ENCODE results near the gene CCDC91. TPM values are rescaled to one million over a fixed set of nuclear protein-coding genes. Genes with fewer than 3 reads are reported as not detected.

The CCDC91 gene
- total and polyA plus RNA-seq, 2 of the 4 experiments (the other 2 are of a cell fraction), result 8.6 to 14.7 TPM

DNA sequence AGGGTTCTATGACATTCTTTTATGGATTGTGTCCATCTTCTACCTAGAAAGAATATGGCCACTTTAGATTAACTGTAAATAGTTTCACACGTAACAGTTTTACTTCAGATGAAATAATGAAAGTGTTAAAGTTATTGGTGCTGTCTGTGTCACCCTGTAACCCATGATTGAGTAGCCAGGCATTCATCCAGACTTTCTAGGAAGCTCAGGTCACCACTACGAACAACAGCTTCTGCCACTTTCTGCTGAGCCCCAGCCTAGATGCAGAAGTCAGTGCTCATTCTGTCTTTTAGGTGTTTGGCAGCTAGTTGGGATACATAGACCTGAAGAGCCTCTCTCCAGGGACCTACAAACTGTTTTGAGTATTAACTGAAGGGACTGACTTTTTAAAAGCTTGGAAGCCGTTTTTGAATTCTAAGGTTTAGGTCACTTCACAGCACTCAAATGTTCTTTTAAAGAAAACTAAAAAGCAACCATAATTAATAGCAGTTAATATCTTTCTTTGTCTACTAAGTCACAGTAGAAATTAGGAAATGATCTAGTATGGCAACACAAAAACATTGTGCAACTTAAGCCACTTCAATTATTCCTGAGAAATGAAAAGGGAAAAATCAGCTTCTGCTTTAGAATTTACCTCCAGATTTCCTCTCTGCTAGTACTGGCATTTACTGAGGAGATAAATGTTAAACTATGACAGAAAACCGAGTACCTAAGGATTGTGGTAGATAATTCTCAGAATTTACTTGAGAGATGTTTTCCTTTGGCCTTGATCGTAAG, 266.9 kb downstream of the CCDC91 start:
- no peaks in the 10 kb centered on the region for H3K36me3 ChIP-seq (ENCODE audit: control insufficient read depth, insufficient read depth, low read length)
- ChIA-PET POLR2A (ENCODE audit: unreplicated experiment) (no interaction called here), CTCF (no interaction called here)
- dilution Hi-C loops (cut with HindIII; ENCODE audit: low sequenced_read_pairs, unreplicated experiment), result no loop called here
- no peaks in the 10 kb centered on the region for H3K4me1 ChIP-seq (ENCODE audit: control insufficient read depth, insufficient read depth, low read length)
- H3K23ac ChIP-seq (ENCODE audit: low read depth, low read length), result no peak overlapping the region
- DNase-seq (no peak), ATAC-seq (ENCODE audit: low read depth) (no peak)
- H4K91ac ChIP-seq (ENCODE audit: insufficient read depth, low read depth, low read length), result no peak overlapping the region
- H3K56ac ChIP-seq (ENCODE audit: extremely low read depth, insufficient read depth, low read length), result no peak overlapping the region
- no peak overlapping the region for H2AK5ac ChIP-seq (ENCODE audit: low read depth, low read length)
- in situ Hi-C loops (cut with MboI; ENCODE audit: low sequenced_read_pairs), result no loop called here
- no peak overlapping the region for H3K27ac ChIP-seq (ENCODE audit: insufficient read depth, low read length)
- no peak overlapping the region for H3K18ac ChIP-seq (ENCODE audit: low read depth, low read length)
- no peak overlapping the region; the same call in 2 of the 3 replicates for H2BK15ac ChIP-seq (ENCODE audit: low read depth, low read length)
- H3K4ac ChIP-seq (ENCODE audit: low read depth, low read length), result no peak overlapping the region
- no peak overlapping the region for H3K4me2 ChIP-seq (ENCODE audit: low read depth, low read length)
- no peak overlapping the region for H3K9ac ChIP-seq (ENCODE audit: low read depth, low read length)
- no peaks in the 10 kb centered on the region for H3K27me3 ChIP-seq (ENCODE audit: control insufficient read depth, insufficient read depth, low read length)
- H3K4me3 ChIP-seq (ENCODE audit: insufficient read depth, low read depth, low read length), result no peak overlapping the region
- no TSS peak for BruUV-seq (replicated peaks)
- H2BK5ac ChIP-seq (ENCODE audit: low read depth, low read length, poor library complexity, severe bottlenecking), result no peak overlapping the region
- WGBS, 2 experiments (ENCODE audit: extremely low coverage in 2 of 2, insufficient read length in 1 of 2), result no CpG with 5 or more reads among the region's 5 CpGs
- TF ChIP-seq CHD1 (IDR thresholded peaks at IDR 0.05; ENCODE audit: low read depth, low read length) (no peak), RFX5 (IDR thresholded peaks at IDR 0.05; ENCODE audit: low read depth, low read length) (no peak), CEBPB (IDR thresholded peaks at IDR 0.05; ENCODE audit: low read depth, low read length) (0 out of 2 replicates have a peak, but pooled peaks have one; percentile 3)
- no peaks in the 10 kb centered on the region for H3K9me3 ChIP-seq (ENCODE audit: control insufficient read depth, insufficient read depth, low read length)
- H3K79me1 ChIP-seq (ENCODE audit: low read depth in 1 of 2, low read length in 2 of 2), result no peaks in the 10 kb centered on the region
- H2AK9ac ChIP-seq (replicated peaks; ENCODE audit: low read depth, low read length, poor library complexity), result no peak overlapping the region
- no peak overlapping the region for H3K14ac ChIP-seq (replicated peaks; ENCODE audit: low read depth, low read length)
- H2BK20ac ChIP-seq (ENCODE audit: low read depth, low read length), result no peak overlapping the region
- no peak overlapping the region for H4K5ac ChIP-seq (ENCODE audit: low read depth, low read length)
- H4K20me1 ChIP-seq (ENCODE audit: insufficient read depth, low read length), result no peaks in the 10 kb centered on the region
- H2AFZ ChIP-seq (replicated peaks; ENCODE audit: low read length, poor library complexity), result no peak overlapping the region
- no peak overlapping the region for H2BK120ac ChIP-seq (ENCODE audit: low read depth, low read length)
- H3K9me1 ChIP-seq (ENCODE audit: insufficient read depth, low read length), result 0 out of 2 replicates have a peak, but pooled peaks cover 2% of the 10 kb centered on the region
- intact Hi-C loops (cut with micrococcal nuclease), result no loop called here
- no peak overlapping the region for H4K8ac ChIP-seq (ENCODE audit: low read depth in 2 of 2, low read length in 2 of 2)

Data from IMR-90 (cell line).